C4-2B (cell line): Measurements from ENCODE around the gene BEGAIN.

Source experiments
- H3K27ac ChIP-seq: fragments of 450-650 bp; 2 replicates; pipeline ENCODE4 v1.5.1; 2017
- CTCF ChIP-seq: fragments of 450-650 bp; conservative IDR thresholded peaks from 2 replicates; pipeline ENCODE4 v1.5.1; 2017; ENCODE audit warnings: mild to moderate bottlenecking
- ZFX ChIP-seq: fragments of 450-650 bp; IDR thresholded peaks from 2 replicates; pipeline ENCODE4 v1.6.1; 2017

The BEGAIN gene

GRCh38 chr14:100565650-100566049 lies 21.6 kb downstream of the BEGAIN start:
- H3K27ac ChIP-seq: no peak overlapping the region
- TF ChIP-seq ZFX (no peak), CTCF (no peak)

- TF ChIP-seq CTCF: no peak
- no peak for TF ChIP-seq ZFX
Measured at GRCh38 chr14:100564512-100564911, 22.7 kb downstream of the BEGAIN start.

GRCh38 chr14:100562751-100563150 lies 24.5 kb downstream of the BEGAIN start:
- TF ChIP-seq CTCF (no peak), ZFX (no peak)
- H3K27ac ChIP-seq: no peak overlapping the region

More at GRCh38 chr14:100564512-100564911, 22.7 kb downstream of the BEGAIN start:
- no peak overlapping the region for H3K27ac ChIP-seq

GRCh38 chr14:100561005-100561404 lies 26.2 kb downstream of the BEGAIN start:
- no peak for TF ChIP-seq CTCF
- TF ChIP-seq ZFX: no peak
- H3K27ac ChIP-seq: no peak overlapping the region

- no peak for TF ChIP-seq CTCF
- TF ChIP-seq ZFX: no peak
- no peak overlapping the region for H3K27ac ChIP-seq
Measured at GRCh38 chr14:100560471-100560870, 26.7 kb downstream of the BEGAIN start.

GRCh38 chr14:100559455-100559854 lies 27.8 kb downstream of the BEGAIN start:
- no peak overlapping the region for H3K27ac ChIP-seq
- TF ChIP-seq ZFX (no peak), CTCF (no peak)

GRCh38 chr14:100558966-100559365 lies 28.3 kb downstream of the BEGAIN start:
- H3K27ac ChIP-seq: no peak overlapping the region
- no peak for TF ChIP-seq CTCF
- no peak for TF ChIP-seq ZFX
